ENCODE data around the gene ACIN1.

The ACIN1 gene

DNA sequence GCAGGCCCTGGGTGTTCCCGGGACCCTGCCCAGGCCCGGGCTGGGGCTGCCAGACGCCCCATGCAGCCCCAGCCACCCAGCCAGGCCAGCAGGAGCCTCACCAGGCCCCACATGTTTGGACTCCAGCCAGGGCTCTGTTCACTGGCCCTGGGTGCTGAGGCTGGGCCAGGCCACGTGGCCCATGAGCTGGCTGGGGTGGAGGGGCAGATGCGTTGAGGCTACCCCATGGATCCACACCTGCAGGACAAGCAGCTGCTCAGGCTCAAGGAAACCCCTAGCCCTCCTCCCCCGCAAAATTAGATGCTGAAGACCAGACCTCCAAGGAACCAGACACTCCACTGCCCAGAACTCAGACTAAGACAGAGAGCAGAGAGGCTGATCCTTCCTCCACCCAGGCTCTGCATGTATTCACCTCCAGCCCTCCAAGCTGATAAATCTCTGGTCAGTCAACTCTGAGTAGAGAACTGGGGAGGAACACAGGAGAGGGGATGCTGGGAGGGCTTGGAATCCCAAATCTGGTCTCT is 39.3 kb downstream of the ACIN1 start:
- DNase-seq = no peak

DNA sequence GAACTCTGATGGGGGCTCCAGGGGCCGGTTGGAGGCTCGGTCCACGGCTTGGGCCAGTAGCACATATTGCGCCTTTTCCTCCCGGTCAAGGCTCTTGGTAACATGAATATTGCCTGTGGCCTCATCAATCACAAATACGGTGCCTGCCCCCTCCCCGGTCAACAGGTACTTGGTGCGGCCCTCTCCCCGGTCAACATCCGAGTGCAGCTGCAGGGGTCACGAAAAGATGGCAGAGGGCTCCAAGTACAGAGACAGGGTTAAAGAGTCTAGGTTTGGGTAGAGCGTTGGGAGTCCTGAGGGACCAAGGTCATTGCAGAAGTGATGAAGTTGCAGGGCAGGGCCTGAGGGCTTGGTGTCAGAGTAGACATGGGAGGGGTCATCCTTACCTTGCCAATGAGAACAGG is 39.8 kb downstream of the ACIN1 start:
- DNase-seq = no peak

DNA sequence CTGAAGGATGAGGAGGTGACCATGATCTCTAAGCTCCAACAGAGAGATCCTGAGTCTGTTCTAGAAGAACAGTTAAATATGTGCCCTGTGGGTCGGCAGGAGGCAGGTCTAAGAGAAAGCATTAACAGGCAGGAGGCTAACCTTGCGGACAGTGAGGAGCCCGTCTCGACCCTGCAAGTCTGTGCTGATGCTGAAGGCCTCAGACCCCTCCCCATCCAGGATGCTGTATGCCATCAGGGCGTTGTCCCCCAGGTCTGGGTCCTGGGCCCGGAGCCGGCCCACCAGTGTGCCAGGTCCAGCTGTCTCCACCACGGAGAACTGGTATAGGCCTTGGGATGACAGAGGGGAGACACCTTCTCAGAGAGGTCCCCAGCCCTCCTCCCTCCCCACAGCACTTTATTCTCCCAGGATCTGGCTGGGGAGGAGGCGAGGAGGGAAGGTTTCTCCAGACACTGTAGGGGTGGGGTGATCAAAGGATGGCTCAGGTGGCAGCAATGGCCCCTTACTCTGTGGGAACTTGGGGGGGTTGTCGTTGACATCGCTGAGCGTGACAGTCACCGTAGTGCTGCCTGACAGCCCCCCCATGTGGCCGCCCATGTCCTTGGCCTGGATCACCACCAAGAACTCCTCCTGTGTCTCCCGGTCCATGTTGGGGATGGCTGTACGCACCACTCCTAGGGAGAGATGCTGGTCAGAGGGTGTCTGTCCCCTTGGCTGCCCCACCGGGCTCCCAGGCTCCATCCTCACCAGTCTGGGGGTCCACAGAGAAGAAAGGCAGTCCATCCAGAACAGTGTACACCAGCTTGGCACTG is 40.7 kb downstream of the ACIN1 start:
- DNase-seq = no peak

DNA sequence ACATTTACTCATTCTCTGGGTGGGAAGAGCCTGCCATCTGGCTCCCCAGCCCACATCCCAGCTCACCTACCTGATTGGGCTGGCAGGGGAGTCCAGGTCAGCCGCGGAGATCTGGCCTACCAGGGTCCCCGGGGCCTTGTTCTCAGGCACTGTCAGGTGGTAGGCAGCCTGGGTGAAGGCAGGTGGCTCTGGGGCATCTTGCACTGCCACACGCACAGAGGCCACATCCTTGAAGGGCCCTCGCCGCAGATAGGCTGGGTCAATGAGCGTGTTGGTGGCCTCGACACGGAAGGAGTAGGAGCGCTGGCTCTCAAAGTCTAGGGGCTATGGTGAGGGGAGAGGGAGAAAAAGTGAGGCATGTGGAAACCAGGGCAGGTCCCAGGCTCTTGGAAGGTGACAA is 41.5 kb downstream of the ACIN1 start:
- no peak for DNase-seq

DNA sequence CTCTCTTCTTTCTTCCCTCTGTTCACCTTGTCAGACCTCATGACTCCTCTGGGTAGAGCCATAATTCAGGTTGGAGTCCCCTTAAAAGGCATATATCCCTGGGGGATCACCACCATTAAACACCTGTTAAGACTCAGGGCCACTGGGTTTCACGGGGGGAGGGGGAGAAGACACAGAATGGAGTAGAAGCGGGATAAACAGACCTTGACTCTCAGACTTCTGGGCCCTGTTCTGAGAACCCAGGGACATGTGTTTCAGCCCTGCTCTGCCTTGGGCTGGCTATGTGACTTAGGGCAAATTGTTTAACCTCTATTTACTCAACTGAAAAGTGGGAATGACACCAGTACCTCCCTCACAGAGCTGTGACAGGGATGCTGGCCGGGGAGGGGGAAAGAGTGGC is 42.3 kb downstream of the ACIN1 start:
- no peak for DNase-seq

DNA sequence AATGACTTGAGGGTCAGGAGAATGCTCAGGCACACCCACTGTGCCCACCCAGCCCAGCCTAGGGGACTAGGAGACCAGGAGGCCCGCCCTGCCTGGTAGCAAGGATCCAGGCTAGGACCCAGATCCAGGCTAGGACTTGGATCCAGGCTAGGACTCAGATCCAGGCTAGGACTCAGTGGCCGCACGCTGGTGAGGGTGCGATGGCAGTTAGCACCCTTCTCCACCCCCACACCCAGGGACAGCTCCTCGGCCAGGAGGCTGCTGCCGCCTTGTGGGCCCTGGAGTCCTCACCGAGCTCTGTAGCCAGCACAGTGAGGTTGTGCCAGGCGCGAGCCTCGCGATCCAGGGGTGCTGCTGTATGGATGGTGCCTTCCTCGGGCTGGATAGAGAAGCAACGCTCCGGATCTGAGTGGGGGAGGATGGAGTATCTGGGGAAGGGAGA is 42.7 kb downstream of the ACIN1 start:
- no peak for DNase-seq

DNA sequence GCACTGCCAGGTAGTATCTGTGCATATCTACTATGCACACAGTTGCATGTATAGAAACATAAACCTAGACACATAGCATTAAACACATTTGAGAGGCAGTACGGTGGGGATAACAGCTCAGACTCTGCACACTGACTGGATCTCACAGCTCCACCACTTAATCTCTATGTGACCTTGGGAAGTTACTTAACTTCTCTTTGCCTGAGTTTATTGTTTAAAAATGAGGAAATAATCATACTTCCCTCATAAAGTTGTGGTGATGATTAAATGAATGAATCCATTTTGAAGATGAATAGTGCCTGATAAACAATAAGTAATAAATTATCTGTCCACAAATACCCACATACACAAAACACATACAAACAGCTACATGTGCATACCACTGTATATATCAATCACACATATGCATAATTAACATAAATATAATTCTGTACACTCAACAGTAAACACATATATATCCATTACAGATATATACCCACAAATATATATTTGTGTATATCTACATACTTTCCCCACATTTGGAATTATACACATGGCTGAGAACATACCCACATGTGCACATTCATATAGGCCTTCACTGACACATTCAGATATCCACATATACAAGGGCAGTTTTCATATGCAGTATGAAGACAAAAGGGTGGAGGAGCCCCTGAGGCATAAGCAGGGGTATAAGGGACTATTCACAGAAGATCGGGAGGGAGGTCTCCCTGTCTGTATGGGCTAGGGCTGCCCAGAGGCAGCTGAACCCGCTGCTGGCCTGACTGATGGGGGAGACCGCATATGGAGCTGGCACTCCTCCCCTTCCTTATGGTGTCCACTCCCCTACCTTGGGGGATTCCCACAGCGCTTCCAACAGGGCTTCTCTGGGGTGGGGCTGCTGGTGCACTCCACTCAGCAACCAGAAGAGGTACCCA is 43.5 kb downstream of the ACIN1 start:
- peak; percentile 35 for DNase-seq

DNA sequence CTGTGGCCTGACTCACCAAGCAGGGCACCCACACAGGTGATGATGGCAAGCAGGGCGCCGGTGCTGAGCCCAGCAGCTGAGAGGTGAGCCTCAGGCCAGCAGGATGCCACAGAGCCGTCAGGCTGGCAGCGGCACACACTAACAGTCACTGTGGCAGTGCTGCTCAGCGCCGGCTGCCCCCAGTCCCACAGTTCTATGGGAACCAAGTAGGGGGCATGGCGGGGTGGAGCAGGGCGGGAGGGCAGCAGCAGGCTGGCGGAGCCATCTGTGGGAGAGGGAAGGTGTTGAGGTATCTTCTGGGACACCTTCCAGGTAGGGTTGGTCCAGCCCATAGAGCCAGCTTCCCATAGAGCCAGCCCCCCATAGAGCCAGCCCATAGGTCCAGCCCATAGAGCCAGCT is 45.9 kb downstream of the ACIN1 start:
- no peak for DNase-seq

DNA sequence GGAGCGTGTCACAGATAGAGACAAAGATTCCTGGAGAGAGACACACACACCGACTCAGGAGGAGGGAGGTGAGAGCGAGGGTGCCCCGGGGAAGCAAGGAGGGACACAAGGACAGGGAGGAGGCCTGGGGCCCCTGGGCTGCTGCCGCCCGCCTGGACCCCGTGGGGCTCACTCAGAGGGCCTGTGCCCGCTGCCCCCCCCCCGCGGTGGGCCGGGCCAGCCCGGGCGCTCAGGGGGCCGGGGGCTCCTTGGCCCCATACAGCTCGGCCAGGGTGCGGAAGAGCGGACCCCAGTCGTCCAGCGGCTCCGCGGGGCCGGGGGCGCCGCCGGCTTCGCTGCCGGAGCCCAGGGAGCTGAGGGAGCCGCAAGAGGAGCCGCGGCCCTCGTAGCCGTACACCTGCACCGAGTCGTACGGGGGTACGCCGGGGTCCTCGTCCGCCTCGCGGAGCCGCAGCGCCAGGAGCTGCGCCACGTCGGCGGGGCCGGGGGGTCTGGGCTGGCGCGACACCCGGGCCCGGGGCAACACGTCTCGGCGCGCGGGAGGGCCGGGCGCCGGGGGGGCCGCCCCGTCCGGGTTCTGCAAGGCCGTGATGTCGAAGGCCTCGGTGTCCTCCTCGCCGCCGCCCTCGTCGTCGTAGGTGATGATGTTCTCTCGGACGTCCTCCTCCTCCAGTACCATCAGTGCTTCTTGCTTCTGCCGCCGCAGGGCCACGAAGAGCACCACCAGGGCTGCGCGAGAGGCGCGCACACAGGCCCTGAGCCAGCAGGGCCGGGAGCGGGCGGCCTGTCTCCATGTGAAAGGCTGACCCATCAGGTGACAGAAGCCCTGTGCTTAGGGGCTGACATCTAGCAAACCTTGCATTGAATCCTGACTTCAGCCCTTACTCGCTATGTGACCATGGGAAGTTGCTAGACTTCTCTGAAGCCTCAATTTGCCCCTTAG is 46.9 kb downstream of the ACIN1 start:
- DNase-seq = no peak

DNA sequence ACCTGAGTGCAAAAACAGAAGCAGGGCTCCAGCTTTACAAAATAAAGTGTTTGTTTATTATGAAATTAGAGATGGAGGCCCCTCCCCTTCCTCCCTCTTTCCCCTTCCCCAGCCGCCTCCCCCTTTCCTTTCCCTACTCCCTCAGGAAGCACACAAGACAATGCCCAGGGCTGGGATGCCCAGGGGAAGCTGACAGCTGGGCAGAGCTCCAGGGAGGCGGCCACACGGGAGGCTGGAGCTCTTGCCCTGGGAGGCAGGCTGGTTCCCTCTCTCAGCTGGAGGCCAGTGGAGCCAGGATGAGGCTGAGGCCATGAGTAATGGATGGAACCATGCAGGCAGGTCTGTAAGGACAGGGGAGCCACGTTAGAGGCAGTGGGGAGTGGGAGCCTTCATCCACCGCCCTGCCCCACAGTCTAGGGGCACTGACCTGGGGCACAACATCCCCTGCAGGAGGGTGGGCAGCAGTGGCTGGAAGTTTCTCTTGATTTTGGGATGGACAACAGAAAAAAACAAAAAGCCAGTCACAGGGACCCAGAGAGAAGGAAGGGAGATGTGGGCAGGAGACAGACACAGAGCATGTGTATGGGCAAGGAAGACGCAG is 47.8 kb downstream of the ACIN1 start:
- DNase-seq = no peak

DNA sequence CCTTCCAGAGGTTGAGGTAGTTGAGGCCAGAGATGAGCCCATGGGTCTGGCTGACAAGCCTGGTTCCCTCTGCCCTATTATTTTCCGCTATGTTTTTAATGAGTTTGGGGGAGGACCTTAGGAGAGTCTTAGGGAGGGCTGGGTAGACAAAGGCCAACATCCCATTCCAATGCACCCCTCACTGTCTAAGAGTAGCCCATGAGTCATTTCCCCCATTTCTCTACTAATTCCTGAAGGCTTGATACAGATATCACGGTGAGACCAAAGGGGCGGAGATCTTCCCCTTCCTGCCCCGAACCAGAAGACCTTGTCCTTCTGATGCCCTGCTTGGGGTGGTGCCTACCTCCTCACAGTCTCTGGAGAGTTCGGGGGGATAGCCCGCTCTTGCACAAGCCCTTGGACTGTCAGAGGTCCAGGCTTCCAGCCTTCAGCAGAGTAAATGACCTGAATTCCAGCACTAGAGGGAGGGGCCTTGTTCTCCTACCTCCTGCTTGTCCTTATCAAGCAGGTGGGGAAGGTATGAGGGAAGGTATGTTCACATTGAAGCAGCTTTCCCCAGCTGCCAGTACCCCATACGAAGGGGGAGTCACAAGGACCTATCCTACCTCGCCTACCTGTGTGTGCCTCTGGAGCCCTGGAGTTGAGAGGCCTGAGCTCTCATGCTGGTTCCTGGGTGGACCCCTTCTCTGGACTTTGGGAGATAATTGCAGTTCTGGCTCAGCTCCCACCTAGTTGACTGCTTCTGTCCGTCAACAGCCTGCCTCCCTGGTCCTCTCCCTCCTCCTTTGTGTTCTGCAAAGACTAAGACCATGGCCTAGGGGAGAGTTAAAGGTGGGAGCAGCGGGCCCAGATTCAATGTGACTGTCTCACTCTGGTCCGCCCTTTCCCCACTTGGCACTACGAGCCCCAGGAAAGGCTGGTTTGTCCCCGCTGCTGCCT is 49.2 kb downstream of the ACIN1 start:
- no peak for DNase-seq

DNA sequence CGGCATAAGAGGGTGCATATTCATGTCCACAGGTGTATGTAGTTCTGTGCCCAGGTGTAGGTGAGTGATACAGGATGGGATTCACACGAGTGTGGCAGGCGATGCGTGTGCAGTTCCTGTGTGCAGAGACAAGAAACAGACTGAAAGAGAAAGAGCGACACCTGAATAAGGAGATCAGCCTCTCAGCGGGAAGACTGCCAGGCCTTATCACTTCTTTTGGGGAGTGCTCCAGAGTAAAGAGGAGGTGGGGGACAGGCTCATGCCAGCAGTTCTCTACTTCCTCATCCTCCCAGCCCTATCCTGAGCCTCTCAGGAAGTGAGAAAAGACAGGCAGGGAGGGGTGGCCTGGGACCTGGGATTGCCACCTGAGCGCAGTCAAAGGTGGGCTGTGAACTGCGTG is 50.1 kb downstream of the ACIN1 start:
- DNase-seq = no peak

DNA sequence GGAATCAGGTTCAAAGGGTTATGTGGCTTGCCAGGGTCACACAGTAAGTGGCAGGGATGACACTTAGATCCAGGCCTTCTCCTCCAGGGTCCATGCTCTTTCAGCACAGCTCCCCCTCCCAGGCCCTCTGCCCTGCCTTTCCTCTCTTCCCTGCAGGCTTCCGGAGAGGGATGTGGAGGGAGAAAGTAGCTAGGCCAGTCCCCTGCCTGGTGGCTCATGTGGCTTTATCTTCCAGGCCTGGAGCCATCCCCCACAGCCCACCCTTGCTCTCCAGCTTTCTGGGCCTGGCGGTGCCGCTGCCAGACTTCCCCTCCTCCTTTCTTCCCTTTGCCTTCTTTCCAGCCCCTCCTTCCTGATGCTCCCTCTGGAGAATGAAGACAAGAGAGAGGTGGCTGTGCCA is 51.2 kb downstream of the ACIN1 start:
- DNase-seq = no peak

DNA sequence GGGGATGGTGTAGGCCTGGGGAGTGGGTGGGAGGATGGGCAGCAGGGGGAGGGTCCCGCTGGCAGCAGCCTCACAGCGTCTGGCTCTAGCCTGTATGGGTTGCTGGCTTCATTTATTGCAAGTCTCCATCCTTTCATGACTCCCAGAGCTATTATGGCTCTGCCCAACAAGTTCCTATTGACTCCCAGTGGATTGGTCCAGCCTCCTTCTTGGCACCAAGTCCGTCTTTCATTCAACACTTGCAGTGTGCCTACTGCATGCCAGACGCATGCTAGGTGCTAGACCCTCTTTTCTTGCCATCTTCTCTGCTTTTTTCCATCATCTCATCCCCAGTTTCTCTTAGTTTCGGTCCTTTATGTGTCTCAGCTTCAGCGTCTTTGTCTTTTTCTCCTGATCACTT is 51.8 kb downstream of the ACIN1 start:
- no peak for DNase-seq

DNA sequence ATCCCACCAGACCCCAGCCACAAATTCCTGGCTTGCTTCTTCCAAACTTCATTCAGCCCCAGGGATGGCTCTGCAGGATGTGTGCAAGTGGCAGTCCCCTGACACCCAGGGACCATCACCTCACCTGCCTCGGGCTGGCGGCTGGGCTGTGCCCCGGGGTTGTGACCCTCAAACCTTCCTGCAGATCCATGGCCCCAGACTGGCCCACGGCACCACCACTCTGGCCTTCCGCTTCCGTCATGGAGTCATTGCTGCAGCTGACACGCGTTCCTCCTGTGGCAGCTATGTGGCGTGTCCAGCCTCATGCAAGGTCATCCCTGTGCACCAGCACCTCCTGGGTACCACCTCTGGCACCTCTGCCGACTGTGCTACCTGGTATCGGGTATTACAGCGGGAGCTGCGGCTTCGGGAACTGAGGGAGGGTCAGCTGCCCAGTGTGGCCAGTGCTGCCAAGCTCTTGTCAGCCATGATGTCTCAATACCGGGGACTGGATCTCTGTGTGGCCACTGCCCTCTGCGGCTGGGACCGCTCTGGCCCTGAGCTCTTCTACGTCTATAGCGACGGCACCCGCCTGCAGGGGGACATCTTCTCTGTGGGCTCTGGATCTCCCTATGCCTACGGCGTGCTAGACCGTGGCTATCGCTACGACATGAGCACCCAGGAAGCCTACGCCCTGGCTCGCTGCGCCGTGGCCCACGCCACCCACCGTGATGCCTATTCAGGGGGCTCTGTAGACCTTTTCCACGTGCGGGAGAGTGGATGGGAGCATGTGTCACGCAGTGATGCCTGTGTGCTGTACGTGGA is 52.6 kb downstream of the ACIN1 start, which contains the start of gene PSMB11:
Gene PSMB11 (plus strand): TSS at position 51 of the 804 bp plus-strand sequence. CDS start 14 bp downstream, at position 65.
- no peak for DNase-seq

DNA sequence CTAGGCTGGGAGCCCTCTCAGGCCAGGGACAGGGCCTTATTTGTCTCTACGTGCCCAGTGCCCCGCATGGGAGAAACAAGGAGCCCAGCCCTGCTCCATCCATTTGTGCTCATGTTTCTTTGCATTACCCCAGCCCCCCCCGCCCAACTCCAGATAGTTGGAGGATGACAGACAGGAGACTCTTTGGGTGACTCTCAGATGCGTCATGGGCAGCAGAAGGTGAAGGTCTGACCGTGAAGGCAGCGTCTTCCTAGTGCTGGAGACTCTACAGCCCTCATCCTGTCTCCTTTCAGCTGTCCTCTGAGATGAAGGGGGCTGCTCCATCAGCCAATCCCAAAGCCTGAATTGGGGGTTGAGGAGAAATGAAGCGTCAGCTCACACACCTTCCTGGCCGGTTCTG is 53.2 kb downstream of the ACIN1 start:
- DNase-seq = no peak

DNA sequence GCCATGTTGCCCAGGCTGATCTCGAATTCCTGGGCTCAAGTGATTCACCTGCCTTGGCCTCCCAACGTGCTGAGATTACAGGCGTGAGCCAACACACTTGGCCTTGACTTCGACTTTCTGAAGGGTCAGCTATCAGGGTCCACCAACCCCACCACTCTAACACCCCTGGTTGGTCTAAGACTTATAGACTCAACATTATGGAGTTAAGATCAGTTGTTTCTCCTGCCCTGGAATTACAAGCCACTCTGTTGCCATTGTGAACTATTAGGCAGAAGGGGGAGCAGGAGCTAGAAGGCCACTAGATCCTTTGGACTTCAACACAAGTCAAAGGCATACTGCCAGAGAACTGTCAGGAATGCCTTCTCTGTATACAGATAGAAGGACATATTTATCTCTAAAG is 54.8 kb downstream of the ACIN1 start:
- DNase-seq = no peak

DNA sequence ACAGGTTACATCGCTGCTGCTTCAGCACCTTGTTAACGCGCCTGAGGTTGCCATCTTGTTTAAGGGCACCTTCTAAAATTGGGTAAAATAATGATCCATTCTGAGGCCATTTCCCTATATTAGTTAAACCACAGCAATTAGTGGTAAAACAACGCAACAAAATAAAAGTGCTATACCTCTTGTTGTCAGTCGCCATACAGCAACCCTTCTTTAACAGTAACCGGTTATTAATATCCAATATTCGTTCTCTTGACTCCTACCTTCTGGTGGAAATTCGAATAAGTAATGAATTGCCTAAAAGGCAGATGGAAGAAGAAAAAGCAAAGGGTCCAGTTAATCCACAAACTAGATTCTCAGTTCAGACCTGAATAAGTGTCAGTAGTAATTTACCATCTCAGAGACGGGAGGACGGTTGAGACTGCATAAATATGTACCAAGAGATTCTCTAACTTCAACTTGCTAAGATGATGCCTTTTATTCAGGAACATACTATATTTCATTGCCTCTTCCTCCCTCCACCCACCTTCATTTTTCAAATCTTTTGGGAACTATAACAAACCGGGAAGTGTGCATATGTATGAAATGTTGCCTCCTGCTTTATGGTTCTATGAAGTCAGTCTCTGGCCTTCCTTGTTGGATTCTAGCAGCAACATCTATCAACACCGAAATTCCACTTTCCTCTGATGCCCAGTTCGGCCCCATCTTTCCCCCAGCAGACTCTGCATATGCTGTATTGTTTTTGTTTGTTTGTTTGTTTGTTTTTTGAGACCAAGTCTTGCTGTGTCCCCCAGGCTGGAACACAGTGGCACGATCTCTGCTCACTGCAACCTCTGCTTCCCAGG is 59.4 kb downstream of the ACIN1 start:
- no peak for DNase-seq
